Measurements from ENCODE around the gene DDIT3.
"Not testable (repeated sequence)": the region's sequence is repeated elsewhere in the genome, so short reads cannot be mapped to it uniquely, and the experiment has no call there.

DDIT3 gene

GRCh38 chr12:57520053-57520818, at the start of gene DDIT3:
Gene DDIT3 (minus strand): TSS chr12:57520514. CDS start chr12:57517406, 3,108 bp downstream.
- DNase-seq (ENCODE audit: low spot score), result peak; percentile 96

GRCh38 chr12:57569858-57570257, 49.5 kb upstream of the DDIT3 start:
- no peak for DNase-seq (ENCODE audit: low spot score)

GRCh38 chr12:57568838-57569237, 48.5 kb upstream of the DDIT3 start:
- DNase-seq (ENCODE audit: low spot score), result no peak

GRCh38 chr12:57564178-57564740, 43.9 kb upstream of the DDIT3 start:
- no peak for DNase-seq (ENCODE audit: low spot score)

GRCh38 chr12:57563358-57563757, 43.0 kb upstream of the DDIT3 start:
- no peak for DNase-seq (ENCODE audit: low spot score)

GRCh38 chr12:57561117-57561516, 40.8 kb upstream of the DDIT3 start:
- DNase-seq (ENCODE audit: low spot score), result not testable (repeated sequence)

GRCh38 chr12:57560516-57560915, 40.2 kb upstream of the DDIT3 start:
- DNase-seq (ENCODE audit: low spot score), result no peak

GRCh38 chr12:57558864-57559263, 38.5 kb upstream of the DDIT3 start:
- no peak for DNase-seq (ENCODE audit: low spot score)

GRCh38 chr12:57554897-57555296, 34.6 kb upstream of the DDIT3 start:
- DNase-seq (ENCODE audit: low spot score), result no peak

GRCh38 chr12:57554453-57554852, 34.1 kb upstream of the DDIT3 start:
- DNase-seq (ENCODE audit: low spot score), result no peak

GRCh38 chr12:57553343-57554202, 33.3 kb upstream of the DDIT3 start:
- no peak for DNase-seq (ENCODE audit: low spot score)

GRCh38 chr12:57552835-57553313, 32.6 kb upstream of the DDIT3 start:
- peak; percentile 48 for DNase-seq (ENCODE audit: low spot score)

GRCh38 chr12:57552306-57552651, 32.0 kb upstream of the DDIT3 start:
- DNase-seq (ENCODE audit: low spot score), result no peak

- no peak for DNase-seq (ENCODE audit: low spot score)
These were observed 31.5 kb upstream of the DDIT3 start for GRCh38 chr12:57551637-57552305.

GRCh38 chr12:57550641-57551549, 30.6 kb upstream of the DDIT3 start:
- DNase-seq (ENCODE audit: low spot score), result no peak

GRCh38 chr12:57549909-57550640, 29.8 kb upstream of the DDIT3 start, which contains the start of gene KIF5A:
Gene KIF5A (plus strand): TSS chr12:57550044. CDS start chr12:57550272, 228 bp downstream.
- peak; percentile 81 for DNase-seq (ENCODE audit: low spot score)

- DNase-seq (ENCODE audit: low spot score), result no peak
These were observed 29.0 kb upstream of the DDIT3 start for GRCh38 chr12:57549203-57549908.

- DNase-seq (ENCODE audit: low spot score), result no peak
These were observed 28.2 kb upstream of the DDIT3 start for GRCh38 chr12:57548488-57548887.

- no peak for DNase-seq (ENCODE audit: low spot score)
These were observed 27.6 kb upstream of the DDIT3 start for GRCh38 chr12:57548013-57548315.
